GM23248 (cell line): Measurements from ENCODE around the gene PLEK2.

Source experiments
- EZH2 ChIP-seq: fragments of 200-600 bp; sonication (generic); IDR thresholded peaks from 2 replicates; pipeline ENCODE4 v1.6.1; 2018; ENCODE audit warnings: antibody characterized with exemption, mild to moderate bottlenecking; ENCODE audit not compliant: insufficient read depth, poor library complexity, severe bottlenecking
- EZH2phosphoT487 ChIP-seq: fragments of 200-600 bp; sonication (generic); IDR thresholded peaks from 2 replicates; pipeline ENCODE4 v1.6.1; 2018; ENCODE audit warnings: antibody characterized with exemption, moderate library complexity, mild to moderate bottlenecking, low read depth; ENCODE audit not compliant: insufficient read depth

DNA sequence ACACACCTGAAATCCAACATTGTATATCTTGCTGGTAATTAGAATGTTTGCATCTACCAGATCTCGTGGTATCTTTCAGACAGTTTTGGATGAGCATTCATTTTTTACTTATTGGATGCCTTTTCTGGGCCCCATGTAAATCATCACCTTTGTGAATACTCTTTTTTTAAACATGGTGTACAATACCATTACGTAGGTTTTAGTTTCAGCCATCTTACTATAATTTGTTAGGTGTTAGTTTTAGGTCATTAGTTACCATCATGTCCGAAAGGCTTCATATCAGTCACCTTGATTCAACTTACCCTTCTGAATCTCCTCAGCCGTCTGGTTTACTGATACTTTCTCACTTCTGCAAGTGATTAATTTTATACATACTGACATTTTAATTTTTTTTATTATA lies 46.5 kb downstream of the PLEK2 start:
- TF ChIP-seq EZH2phosphoT487, result no peak
- no peak for TF ChIP-seq EZH2
